CD8-positive, alpha-beta memory T cell (primary cell): ENCODE results near the gene HLCS. TPM values are rescaled to one million over a fixed set of nuclear protein-coding genes. Genes with fewer than 3 reads are reported as not detected.

ENCODE experiments used
- CTCF ChIA-PET: fragments of 350-600 bp; sonication (Branson Sonifier 250); formaldehyde crosslinking; loops from one replicate; lab custom pipeline; 2021; ENCODE audit warnings: antibody characterized with exemption; lab: Charles Lee
- POLR2A ChIA-PET: fragments of 350-600 bp; sonication (Branson Sonifier 250); formaldehyde crosslinking; loops from one replicate; lab custom pipeline; 2021; ENCODE audit warnings: antibody characterized with exemption; lab: Charles Lee
- DNase-seq, 5 donors: peaks; one replicate each; pipeline versions ENCODE4 v3.0.0 to v3.0.0-alpha.2; 2020 to 2022; ENCODE audit warnings: mixed read lengths in 1 of 5
- H3K27ac ChIP-seq: one replicate; pipeline ENCODE4 v1.7.0; 2013; ENCODE audit warnings: low read depth, mild to moderate bottlenecking, low read length, moderate library complexity
- H3K27me3 ChIP-seq: 2 replicates; pipeline ENCODE4 v1.7.0; 2013; ENCODE audit warnings: low read length, mild to moderate bottlenecking; ENCODE audit not compliant: insufficient read depth, poor library complexity, severe bottlenecking
- H3K36me3 ChIP-seq: 2 replicates; pipeline ENCODE4 v1.7.0; 2013; ENCODE audit warnings: mild to moderate bottlenecking, low read length, moderate library complexity; ENCODE audit not compliant: insufficient read depth
- H3K4me1 ChIP-seq: 2 replicates; pipeline ENCODE4 v1.7.0; 2013; ENCODE audit warnings: mild to moderate bottlenecking, low read length, moderate library complexity; ENCODE audit not compliant: insufficient read depth
- H3K4me3 ChIP-seq: 2 replicates; pipeline ENCODE4 v1.7.0; 2013; ENCODE audit warnings: mild to moderate bottlenecking, low read length
- H3K9me3 ChIP-seq: 2 replicates; pipeline ENCODE4 v1.7.0; 2013; ENCODE audit warnings: mild to moderate bottlenecking, low read length
- H3K27ac Mint-ChIP-seq, 8 donors: one replicate each; pipeline ENCODE4 v1.8.0; 2020 to 2021; ENCODE audit warnings: mixed read lengths in 8 of 8, mild to moderate bottlenecking in 6 of 8, inconsistent platforms in 3 of 8, moderate library complexity in 3 of 8
- H3K27me3 Mint-ChIP-seq, 2 donors: one replicate each; pipeline ENCODE4 v1.8.0; 2020 to 2021; ENCODE audit warnings: mixed read lengths in 2 of 2, mild to moderate bottlenecking in 1 of 2, moderate library complexity in 1 of 2
- H3K36me3 Mint-ChIP-seq, 3 donors: one replicate each; pipeline ENCODE4 v1.8.0; 2020 to 2021; ENCODE audit warnings: mixed read lengths in 3 of 3, inconsistent platforms in 1 of 3, mild to moderate bottlenecking in 1 of 3
- H3K4me1 Mint-ChIP-seq, 3 donors: one replicate each; pipeline ENCODE4 v1.8.0; 2020 to 2021; ENCODE audit warnings: mixed read lengths in 3 of 3, inconsistent platforms in 1 of 3, mild to moderate bottlenecking in 1 of 3
- H3K4me3 Mint-ChIP-seq, 7 donors: one replicate each; pipeline ENCODE4 v1.8.0; 2020 to 2021; ENCODE audit warnings: mixed read lengths in 7 of 7, mild to moderate bottlenecking in 6 of 7, moderate library complexity in 4 of 7, inconsistent platforms in 2 of 7
- H3K9me3 Mint-ChIP-seq, 5 donors: one replicate each; pipeline ENCODE4 v1.8.0; 2020 to 2022; ENCODE audit warnings: mixed read lengths in 5 of 5, mild to moderate bottlenecking in 3 of 5, moderate library complexity in 2 of 5, inconsistent platforms in 1 of 5
- polyA plus RNA-seq: library from polyadenylated mRNA; unstranded; fragments of 300-500 nt; fragmentation: Illumina TruSeq; gene quantifications from one replicate; pipeline ENCODE4 v1.2.3, GENCODE V29; 2021
- total RNA-seq, 2 experiments: library from RNA; stranded (reverse); gene quantifications; one replicate each; pipeline ENCODE4 v1.2.3, GENCODE V29; 2021

The HLCS gene
- total and polyA plus RNA-seq, 3 experiments from 2014 or later: 12.7 to 14.7 (median 13.4) TPM

DNA sequence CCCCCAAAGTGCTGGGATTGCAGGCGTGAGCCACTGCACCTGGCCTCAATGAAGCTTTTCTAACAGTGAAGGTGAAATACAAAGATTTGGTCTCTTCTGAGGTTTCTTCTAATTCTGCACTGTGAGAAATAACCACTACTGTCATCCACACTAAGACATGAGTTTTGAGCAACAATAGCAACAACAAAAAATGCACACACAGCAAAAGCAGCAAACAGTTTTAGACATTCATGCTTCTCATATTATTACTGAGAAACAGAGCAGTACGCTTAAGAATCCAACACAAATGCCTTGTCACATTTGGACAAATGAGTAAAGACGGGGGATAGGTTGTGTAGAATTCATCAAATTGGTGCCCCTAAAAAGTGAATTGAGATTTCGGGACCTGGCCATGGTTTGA is 151.2 kb downstream of the HLCS start:
- Histone ChIP-seq H3K4me1 (no peaks in the 10 kb centered on the region), H3K4me3 (no peak overlapping the region), H3K27ac (no peak overlapping the region), H3K36me3 (no peaks in the 10 kb centered on the region), H3K27me3 (no peaks in the 10 kb centered on the region), H3K9me3 (no peaks in the 10 kb centered on the region)
- H3K9me3 Mint-ChIP-seq: no peaks in the 10 kb centered on the region
- CTCF ChIA-PET: no interaction called here
- DNase-seq: no peak
- H3K4me3 Mint-ChIP-seq: no peak overlapping the region
- no peaks in the 10 kb centered on the region for H3K27me3 Mint-ChIP-seq
- H3K4me1 Mint-ChIP-seq: no peaks in the 10 kb centered on the region
- POLR2A ChIA-PET: no interaction called here
- H3K27ac Mint-ChIP-seq: no peak overlapping the region
- H3K36me3 Mint-ChIP-seq: peaks cover 0 to 10% (median 6%) of the 10 kb centered on the region in 3 donors

GRCh38 chr21:36813052-36813451 is 153.4 kb downstream of the HLCS start:
- no peak overlapping the region for H3K27ac Mint-ChIP-seq
- H3K9me3 Mint-ChIP-seq: no peaks in the 10 kb centered on the region
- CTCF ChIA-PET: no interaction called here
- POLR2A ChIA-PET: no interaction called here
- H3K36me3 Mint-ChIP-seq: peaks cover 3 to 6% (median 6%) of the 10 kb centered on the region in 3 donors
- H3K4me1 Mint-ChIP-seq: no peaks in the 10 kb centered on the region
- Histone ChIP-seq H3K9me3 (no peaks in the 10 kb centered on the region), H3K27ac (no peak overlapping the region), H3K4me3 (no peak overlapping the region), H3K4me1 (no peaks in the 10 kb centered on the region), H3K36me3 (no peaks in the 10 kb centered on the region), H3K27me3 (no peaks in the 10 kb centered on the region)
- no peak for DNase-seq
- H3K27me3 Mint-ChIP-seq: no peaks in the 10 kb centered on the region
- H3K4me3 Mint-ChIP-seq: no peak overlapping the region

DNA sequence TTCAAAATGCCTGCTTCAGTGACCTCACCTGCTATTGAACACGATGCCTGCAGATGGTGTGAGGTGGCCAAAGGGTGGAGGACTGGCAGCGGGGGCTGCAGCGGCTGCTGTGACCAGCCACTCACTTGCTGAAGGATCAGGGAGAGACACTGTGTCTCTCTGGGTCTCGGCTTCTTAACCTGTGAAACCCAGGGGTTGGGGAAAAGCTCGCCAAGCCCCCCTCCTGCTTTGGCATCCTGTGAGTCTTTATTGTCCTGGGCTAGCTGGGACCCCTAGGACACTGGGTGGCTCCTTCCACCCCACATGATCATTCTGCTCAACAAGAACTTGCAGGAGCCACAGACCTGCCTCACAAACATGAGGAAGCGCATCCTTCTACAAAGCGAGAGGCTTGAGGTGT is 154.7 kb downstream of the HLCS start:
- Histone ChIP-seq H3K36me3 (no peaks in the 10 kb centered on the region), H3K4me1 (no peaks in the 10 kb centered on the region), H3K27me3 (no peaks in the 10 kb centered on the region), H3K9me3 (no peaks in the 10 kb centered on the region), H3K4me3 (no peak overlapping the region), H3K27ac (no peak overlapping the region)
- Mint-ChIP-seq H3K27ac (peak overlapping the region in 1 of 8 donors; percentile 79), H3K4me3 (no peak overlapping the region), H3K4me1 (no peaks in the 10 kb centered on the region), H3K27me3 (no peaks in the 10 kb centered on the region), H3K9me3 (no peaks in the 10 kb centered on the region), H3K36me3 (peaks cover 7 to 8% (median 7%) of the 10 kb centered on the region in 3 donors)
- no peak for DNase-seq
- ChIA-PET CTCF (no interaction called here), POLR2A (no interaction called here)

DNA sequence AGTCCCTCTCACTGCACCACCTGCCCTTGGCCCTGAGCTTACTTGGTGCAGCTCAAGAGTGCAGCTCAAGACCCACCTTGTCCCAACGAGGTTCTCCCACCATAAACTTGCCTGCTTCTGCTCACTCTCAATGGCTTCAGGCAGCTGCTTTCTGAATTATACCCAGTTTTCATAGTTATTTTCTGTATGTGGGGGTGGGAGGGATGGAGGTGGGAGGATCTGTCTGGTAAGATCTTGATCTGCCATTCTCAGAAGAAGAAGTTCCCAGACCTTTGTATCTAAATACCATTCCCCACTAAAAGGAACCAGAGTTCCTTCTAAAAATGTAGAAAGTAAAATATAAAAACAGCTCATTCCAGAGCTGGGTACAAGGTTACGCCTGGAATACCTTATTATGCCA is 156.0 kb downstream of the HLCS start:
- CTCF ChIA-PET: no interaction called here
- no peak overlapping the region for H3K4me3 Mint-ChIP-seq
- no peak for DNase-seq
- Histone ChIP-seq H3K4me1 (no peaks in the 10 kb centered on the region), H3K27me3 (no peaks in the 10 kb centered on the region), H3K9me3 (no peaks in the 10 kb centered on the region), H3K36me3 (no peaks in the 10 kb centered on the region), H3K4me3 (no peak overlapping the region), H3K27ac (no peak overlapping the region)
- no peaks in the 10 kb centered on the region for H3K9me3 Mint-ChIP-seq
- no peaks in the 10 kb centered on the region for H3K27me3 Mint-ChIP-seq
- POLR2A ChIA-PET: no interaction called here
- H3K4me1 Mint-ChIP-seq: no peaks in the 10 kb centered on the region
- peaks cover 10 to 13% (median 11%) of the 10 kb centered on the region in 3 donors for H3K36me3 Mint-ChIP-seq
- H3K27ac Mint-ChIP-seq: no peak overlapping the region

DNA sequence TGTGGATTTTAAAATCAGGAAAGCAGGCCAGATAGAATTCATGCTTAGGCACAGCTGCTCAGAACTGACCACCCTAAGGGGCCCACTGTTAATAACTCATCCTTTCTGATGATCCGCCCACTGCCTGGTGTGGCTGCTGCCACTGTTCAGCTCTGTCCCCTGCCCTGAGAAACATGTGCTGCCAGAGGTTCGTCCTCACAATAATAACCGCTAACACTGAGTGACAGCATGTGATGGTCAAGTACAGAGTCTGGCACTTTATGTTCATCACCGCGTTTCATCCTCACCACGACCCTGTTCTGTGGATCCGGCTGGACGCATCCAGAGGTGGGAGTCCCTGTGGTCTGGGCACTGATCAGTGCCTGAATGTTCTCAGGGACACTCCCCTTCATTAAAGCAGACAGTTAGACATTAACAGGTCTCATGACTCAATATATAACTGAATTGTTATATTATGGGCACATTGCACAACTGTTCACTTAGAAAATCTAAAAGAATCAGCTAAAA is 159.0 kb downstream of the HLCS start:
- Histone ChIP-seq H3K9me3 (no peaks in the 10 kb centered on the region), H3K27me3 (no peaks in the 10 kb centered on the region), H3K4me1 (no peaks in the 10 kb centered on the region), H3K4me3 (no peak overlapping the region), H3K36me3 (no peaks in the 10 kb centered on the region), H3K27ac (no peak overlapping the region)
- peaks cover 11 to 36% (median 20%) of the 10 kb centered on the region in 3 donors for H3K36me3 Mint-ChIP-seq
- H3K4me1 Mint-ChIP-seq: no peaks in the 10 kb centered on the region
- no peak overlapping the region for H3K27ac Mint-ChIP-seq
- no peak overlapping the region for H3K4me3 Mint-ChIP-seq
- no peaks in the 10 kb centered on the region for H3K27me3 Mint-ChIP-seq
- DNase-seq: no peak
- H3K9me3 Mint-ChIP-seq: no peaks in the 10 kb centered on the region
- POLR2A ChIA-PET: no interaction called here
- CTCF ChIA-PET: no interaction called here

- no peaks in the 10 kb centered on the region for H3K27me3 ChIP-seq
- H3K4me3 ChIP-seq: no peak overlapping the region
- Mint-ChIP-seq H3K27me3 (no peaks in the 10 kb centered on the region), H3K27ac (no peak overlapping the region), H3K4me3 (no peak overlapping the region), H3K36me3 (peaks cover 11 to 47% (median 24%) of the 10 kb centered on the region in 3 donors), H3K9me3 (peaks cover 0 to 3% (median 3%) of the 10 kb centered on the region in 5 donors), H3K4me1 (no peaks in the 10 kb centered on the region)
- no peaks in the 10 kb centered on the region for H3K4me1 ChIP-seq
- no peak overlapping the region for H3K27ac ChIP-seq
- no peak for DNase-seq
- H3K9me3 ChIP-seq: no peaks in the 10 kb centered on the region
- ChIA-PET CTCF (no interaction called here), POLR2A (no interaction called here)
- H3K36me3 ChIP-seq: no peaks in the 10 kb centered on the region
These were observed 160.4 kb downstream of the HLCS start for GRCh38 chr21:36806103-36806502.

DNA sequence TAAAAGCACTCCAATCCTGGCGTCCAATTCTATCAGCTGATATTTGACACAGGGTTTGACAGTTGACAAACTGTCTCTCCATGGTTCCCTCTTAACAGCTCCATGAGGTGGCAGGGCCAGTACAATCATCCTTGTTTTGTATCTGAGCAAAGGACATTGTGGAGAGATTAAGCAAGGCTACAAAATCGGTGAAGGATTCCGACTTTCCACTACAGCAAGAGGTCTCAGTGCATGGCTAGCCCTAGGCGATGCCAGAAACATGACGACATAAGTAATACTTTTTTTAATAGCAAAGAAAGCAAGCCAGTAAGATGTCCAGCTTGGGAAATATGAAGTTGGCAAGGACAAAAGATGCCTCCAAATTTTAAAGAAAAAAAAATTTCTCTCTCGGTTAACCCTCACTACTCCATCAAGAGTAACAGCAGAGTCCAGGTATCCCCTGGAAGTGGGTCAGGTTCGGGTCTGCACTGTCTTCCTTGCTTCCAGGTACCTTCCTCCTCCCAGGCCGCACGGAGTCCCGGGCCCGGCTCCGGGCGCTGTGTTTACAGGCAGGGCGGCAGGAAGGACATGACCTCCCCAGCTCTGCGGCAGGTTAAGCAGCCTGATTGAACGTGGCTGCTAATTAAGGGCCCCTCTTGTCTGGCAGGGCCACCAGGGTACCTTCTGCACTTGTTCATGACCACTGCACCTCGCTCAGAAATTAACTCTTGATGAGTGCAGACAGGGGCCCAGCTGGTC is 161.4 kb downstream of the HLCS start:
- H3K27ac Mint-ChIP-seq: no peak overlapping the region
- no peak for DNase-seq
- no peaks in the 10 kb centered on the region for H3K27me3 Mint-ChIP-seq
- Histone ChIP-seq H3K36me3 (no peaks in the 10 kb centered on the region), H3K9me3 (no peaks in the 10 kb centered on the region), H3K27me3 (no peaks in the 10 kb centered on the region), H3K27ac (no peak overlapping the region), H3K4me3 (no peak overlapping the region), H3K4me1 (no peaks in the 10 kb centered on the region)
- no peak overlapping the region for H3K4me3 Mint-ChIP-seq
- POLR2A ChIA-PET: no interaction called here
- no peaks in the 10 kb centered on the region for H3K4me1 Mint-ChIP-seq
- peaks cover 13 to 56% (median 28%) of the 10 kb centered on the region in 3 donors for H3K36me3 Mint-ChIP-seq
- peaks cover 0 to 10% (median 6%) of the 10 kb centered on the region in 5 donors for H3K9me3 Mint-ChIP-seq
- CTCF ChIA-PET: no interaction called here

- peaks cover 8 to 21% (median 15%) of the 10 kb centered on the region in 5 donors for H3K9me3 Mint-ChIP-seq
- H3K27me3 ChIP-seq: no peaks in the 10 kb centered on the region
- ChIA-PET POLR2A (no interaction called here), CTCF (no interaction called here)
- H3K4me3 Mint-ChIP-seq: no peak overlapping the region
- no peaks in the 10 kb centered on the region for H3K4me1 ChIP-seq
- H3K27ac ChIP-seq: no peak overlapping the region
- no peak overlapping the region for H3K4me3 ChIP-seq
- no peaks in the 10 kb centered on the region for H3K27me3 Mint-ChIP-seq
- H3K36me3 ChIP-seq: no peaks in the 10 kb centered on the region
- H3K4me1 Mint-ChIP-seq: no peaks in the 10 kb centered on the region
- no peak overlapping the region for H3K27ac Mint-ChIP-seq
- H3K36me3 Mint-ChIP-seq: peaks cover 18 to 64% (median 31%) of the 10 kb centered on the region in 3 donors
- DNase-seq: no peak
- H3K9me3 ChIP-seq: no peaks in the 10 kb centered on the region
These were observed 162.5 kb downstream of the HLCS start for GRCh38 chr21:36803816-36804439.
